GM21528 (cell line): ENCODE measurements around the gene ADARB1.

ENCODE experiments used
- ATAC-seq: cut with Tn5 transposase; IDR thresholded peaks from one replicate; pipeline ENCODE4 v1.9.1; 2021; ENCODE audit warnings: mild to moderate bottlenecking, moderate library complexity; ENCODE audit not compliant: unreplicated experiment, low FRiP score

ADARB1 gene

GRCh38 chr21:45163413-45164123 lies 89.2 kb downstream of the ADARB1 start:
- ATAC-seq, result no peak

GRCh38 chr21:45164124-45164511 lies 89.7 kb downstream of the ADARB1 start:
- no peak for ATAC-seq

- no peak for ATAC-seq
Observed at GRCh38 chr21:45164838-45165237, 90.5 kb downstream of the ADARB1 start.

- ATAC-seq, result no peak
Observed at GRCh38 chr21:45166931-45167330, 92.6 kb downstream of the ADARB1 start.

GRCh38 chr21:45167796-45168222 lies 93.4 kb downstream of the ADARB1 start:
- no peak for ATAC-seq

GRCh38 chr21:45168522-45168921 lies 94.1 kb downstream of the ADARB1 start:
- ATAC-seq, result no peak

GRCh38 chr21:45169001-45169400 lies 94.6 kb downstream of the ADARB1 start:
- no peak for ATAC-seq

- no peak for ATAC-seq
Observed at GRCh38 chr21:45169682-45170081, 95.3 kb downstream of the ADARB1 start.

GRCh38 chr21:45170987-45171386 lies 96.6 kb downstream of the ADARB1 start:
- ATAC-seq, result no peak

- no peak for ATAC-seq
Observed at GRCh38 chr21:45172420-45172819, 98.0 kb downstream of the ADARB1 start.

- ATAC-seq, result no peak
Observed at GRCh38 chr21:45175326-45176095, 101.1 kb downstream of the ADARB1 start.

- no peak for ATAC-seq
Observed at GRCh38 chr21:45176141-45176540, 101.8 kb downstream of the ADARB1 start.

GRCh38 chr21:45177039-45177438 lies 102.7 kb downstream of the ADARB1 start:
- no peak for ATAC-seq

GRCh38 chr21:45178070-45178608 lies 103.8 kb downstream of the ADARB1 start:
- no peak for ATAC-seq

GRCh38 chr21:45178971-45179370 lies 104.6 kb downstream of the ADARB1 start:
- no peak for ATAC-seq

- no peak for ATAC-seq
Observed at GRCh38 chr21:45179568-45180245, 105.3 kb downstream of the ADARB1 start.

- no peak for ATAC-seq
Observed at GRCh38 chr21:45180246-45180599, 105.8 kb downstream of the ADARB1 start.

GRCh38 chr21:45182958-45183357 lies 108.6 kb downstream of the ADARB1 start:
- ATAC-seq, result no peak

GRCh38 chr21:45183852-45184251 lies 109.5 kb downstream of the ADARB1 start:
- no peak for ATAC-seq

- no peak for ATAC-seq
Observed at GRCh38 chr21:45184869-45185268, 110.5 kb downstream of the ADARB1 start.

GRCh38 chr21:45186709-45187108 lies 112.3 kb downstream of the ADARB1 start:
- no peak for ATAC-seq
